CD14-positive monocyte (primary cell): ENCODE results near the gene RPA3. TPM values are rescaled to one million over a fixed set of nuclear protein-coding genes. Genes with fewer than 3 reads are reported as not detected.

Experiments used
- DNase-seq, 3 donors: peaks; one replicate each; pipeline ENCODE4 v3.0.0-alpha.2; 2011 to 2022
- H2AFZ ChIP-seq: 2 replicates; pipeline ENCODE4 v1.6.0; 2012; ENCODE audit warnings: mild to moderate bottlenecking, low read depth, low read length, inconsistent platforms; ENCODE audit not compliant: insufficient read depth, poor library complexity, severe bottlenecking
- H3K27ac ChIP-seq, 2 donors: 1 replicate in 1 of 2; 2 replicates in 1 of 2; pipeline ENCODE4 v1.5.1; 2012 to 2013; ENCODE audit warnings: low read length in 2 of 2, control low read depth in 1 of 2, inconsistent platforms in 1 of 2, low read depth in 1 of 2, mild to moderate bottlenecking in 1 of 2
- H3K27me3 ChIP-seq, 2 donors: one replicate each; pipeline versions ENCODE4 v1.6.0 to v1.6.1; 2011 to 2013; ENCODE audit warnings: low read length in 2 of 2; ENCODE audit not compliant: control insufficient read depth in 2 of 2, insufficient read depth in 2 of 2
- H3K36me3 ChIP-seq, 2 donors: replicated peaks in 1 of 2; 1 replicate in 1 of 2; 2 replicates in 1 of 2; pipeline versions ENCODE4 v1.5.1 to v1.6.1; 2012 to 2013; ENCODE audit warnings: low read length in 2 of 2, control low read depth in 1 of 2, inconsistent platforms in 1 of 2, mild to moderate bottlenecking in 1 of 2; ENCODE audit not compliant: insufficient read depth in 2 of 2, control insufficient read depth in 1 of 2
- H3K4me1 ChIP-seq, 2 donors: 1 replicate in 1 of 2; 2 replicates in 1 of 2; pipeline versions ENCODE4 v1.5.1 to v1.6.1; 2012 to 2013; ENCODE audit warnings: low read length in 2 of 2, control low read depth in 1 of 2, inconsistent platforms in 1 of 2, mild to moderate bottlenecking in 1 of 2, moderate library complexity in 1 of 2; ENCODE audit not compliant: insufficient read depth in 2 of 2, control insufficient read depth in 1 of 2
- H3K4me2 ChIP-seq: replicated peaks from 2 replicates; pipeline ENCODE3; 2012; ENCODE audit warnings: low read length, moderate library complexity, mild to moderate bottlenecking; ENCODE audit not compliant: poor library complexity, severe bottlenecking; ENCODE audit errors: extremely low read depth
- H3K4me3 ChIP-seq, 3 experiments: fragments of 200-600 bp in 1 of 3; sonication (generic) in 1 of 3; replicated peaks in 1 of 3; 1 replicate in 2 of 3; 2 replicates in 1 of 3; pipeline ENCODE4 v1.5.1; 2011 to 2013; ENCODE audit warnings: low read length in 3 of 3, mild to moderate bottlenecking in 3 of 3, control low read depth in 2 of 3, low read depth in 2 of 3, inconsistent platforms in 1 of 3, moderate library complexity in 1 of 3
- H3K79me2 ChIP-seq: 2 replicates; pipeline ENCODE4 v1.6.0; 2012; ENCODE audit warnings: mild to moderate bottlenecking, control low read depth, inconsistent platforms, low read length, moderate library complexity; ENCODE audit not compliant: insufficient read depth
- H3K9ac ChIP-seq: 2 replicates; pipeline ENCODE4 v1.6.0; 2017; ENCODE audit warnings: low read length, mild to moderate bottlenecking; ENCODE audit not compliant: insufficient read depth, poor library complexity, severe bottlenecking
- H3K9me3 ChIP-seq, 2 donors: replicated peaks in 1 of 2; 1 replicate in 1 of 2; 2 replicates in 1 of 2; pipeline versions ENCODE4 v1.5.1 to v1.6.1; 2012 to 2013; ENCODE audit warnings: low read length in 2 of 2, control low read depth in 1 of 2; ENCODE audit not compliant: control insufficient read depth in 1 of 2, insufficient read depth in 1 of 2
- H4K20me1 ChIP-seq: 2 replicates; pipeline ENCODE4 v1.6.0; 2012; ENCODE audit warnings: mild to moderate bottlenecking, low read length, control low read depth, moderate library complexity; ENCODE audit not compliant: insufficient read depth
- H3K27ac Mint-ChIP-seq, 7 donors: one replicate each; pipeline ENCODE4 v1.8.0; 2020; ENCODE audit warnings: mild to moderate bottlenecking in 7 of 7, mixed read lengths in 7 of 7, moderate library complexity in 6 of 7, inconsistent platforms in 2 of 7
- H3K27me3 Mint-ChIP-seq, 3 donors: one replicate each; pipeline ENCODE4 v1.8.0; 2021 to 2022; ENCODE audit warnings: low read depth in 3 of 3, mild to moderate bottlenecking in 3 of 3, mixed read lengths in 3 of 3, moderate library complexity in 3 of 3, inconsistent platforms in 1 of 3
- H3K36me3 Mint-ChIP-seq, 2 donors: one replicate each; pipeline ENCODE4 v1.8.0; 2020; ENCODE audit warnings: mixed read lengths in 2 of 2, inconsistent platforms in 1 of 2, mild to moderate bottlenecking in 1 of 2
- H3K4me1 Mint-ChIP-seq: one replicate; pipeline ENCODE4 v1.8.0; 2020; ENCODE audit warnings: mild to moderate bottlenecking, mixed read lengths
- H3K4me3 Mint-ChIP-seq, 2 donors: one replicate each; pipeline ENCODE4 v1.8.0; 2020; ENCODE audit warnings: mild to moderate bottlenecking in 2 of 2, mixed read lengths in 2 of 2, moderate library complexity in 1 of 2
- H3K9me3 Mint-ChIP-seq, 7 donors: one replicate each; pipeline ENCODE4 v1.8.0; 2020 to 2022; ENCODE audit warnings: mixed read lengths in 7 of 7, mild to moderate bottlenecking in 6 of 7, moderate library complexity in 6 of 7, inconsistent platforms in 2 of 7
- CTCF ChIP-seq: fragments of 200-600 bp; IDR thresholded peaks from one replicate; pipeline ENCODE4 v1.8.0; 2022; ENCODE audit warnings: antibody characterized with exemption, mild to moderate bottlenecking
- WGBS: methylation state at CpG from one replicate; pipeline ENCODE4 v1.1.5; 2013; ENCODE audit warnings: missing lambda C conversion rate; ENCODE audit not compliant: insufficient coverage; 5-methylcytosine and 5-hydroxymethylcytosine counted together
- intact Hi-C, 2 donors: fragments of 100-400 bp; cut with micrococcal nuclease; formaldehyde crosslinking; loops; one replicate each; pipeline versions ENCODE4 v1.15.0 to v1.15.1; 2023
- polyA plus RNA-seq, 3 donors: library from polyadenylated mRNA; depleted of rRNA in 1 of 3; unstranded in 2 of 3; stranded (reverse) in 1 of 3; fragments of 300-500 nt in 2 of 3; fragments of >200 nt in 1 of 3; fragmentation: Illumina TruSeq in 2 of 3; gene quantifications; 1 replicate in 2 of 3; 2 replicates in 1 of 3; pipeline ENCODE4 v1.2.3, GENCODE V29; 2012 to 2021

The RPA3 gene
- polyA plus RNA-seq, 3 donors = 6.2 to 50.5 (median 44.7) TPM

- no peaks in the 10 kb centered on the region for H3K9me3 ChIP-seq
- H3K27me3 ChIP-seq = no peaks in the 10 kb centered on the region
- Mint-ChIP-seq H3K4me3 (no peak overlapping the region), H3K27ac (no peak overlapping the region), H3K9me3 (peaks cover 2 to 11% (median 5%) of the 10 kb centered on the region in 7 donors), H3K27me3 (peaks cover 0 to 1% (median 0%) of the 10 kb centered on the region in 3 donors), H3K4me1 (peaks cover 8% of the 10 kb centered on the region), H3K36me3 (peaks cover 0 to 5% of the 10 kb centered on the region in 2 donors)
- H3K9ac ChIP-seq = no peak overlapping the region
- H3K27ac ChIP-seq = no peak overlapping the region
- DNase-seq = no peak
- no peak overlapping the region for H2AFZ ChIP-seq
- WGBS = no CpG with 5 or more reads among the region's 1 CpG
- no peak for TF ChIP-seq CTCF
- no peak overlapping the region for H3K4me3 ChIP-seq
- H4K20me1 ChIP-seq = peaks cover 5% of the 10 kb centered on the region
- intact Hi-C loops = no loop called here
- peaks cover 27% of the 10 kb centered on the region for H3K79me2 ChIP-seq
- H3K4me1 ChIP-seq = no peaks in the 10 kb centered on the region
- no peaks in the 10 kb centered on the region for H3K36me3 ChIP-seq
- no peak overlapping the region for H3K4me2 ChIP-seq
Observed at GRCh38 chr7:7652798-7653540, 65.4 kb downstream of the RPA3 start.

- no peak for TF ChIP-seq CTCF
- no CpG with 5 or more reads among the region's 3 CpGs for WGBS
- peaks cover 0 to 1% (median 0%) of the 10 kb centered on the region in 3 donors for H3K27me3 Mint-ChIP-seq
- intact Hi-C loops = no loop called here
- peaks cover 6% of the 10 kb centered on the region for H3K4me1 Mint-ChIP-seq
- H3K27me3 ChIP-seq = no peaks in the 10 kb centered on the region
- H4K20me1 ChIP-seq = peaks cover 8% of the 10 kb centered on the region
- no peak overlapping the region for H3K27ac ChIP-seq
- no peak overlapping the region for H3K27ac Mint-ChIP-seq
- no peak overlapping the region for H3K9ac ChIP-seq
- H3K9me3 ChIP-seq = peaks cover 0 to 2% of the 10 kb centered on the region in 2 donors
- peaks cover 0 to 3% (median 0%) of the 10 kb centered on the region in 7 donors for H3K9me3 Mint-ChIP-seq
- H3K36me3 ChIP-seq = no peaks in the 10 kb centered on the region
- no peak overlapping the region for H3K4me2 ChIP-seq
- peaks cover 0 to 2% of the 10 kb centered on the region in 2 donors for H3K36me3 Mint-ChIP-seq
- no peak for DNase-seq
- no peaks in the 10 kb centered on the region for H3K4me1 ChIP-seq
- H2AFZ ChIP-seq = no peak overlapping the region
- no peak overlapping the region for H3K4me3 ChIP-seq
- H3K79me2 ChIP-seq = peaks cover 40% of the 10 kb centered on the region
- no peak overlapping the region for H3K4me3 Mint-ChIP-seq
Observed at GRCh38 chr7:7651479-7651878, 66.9 kb downstream of the RPA3 start.
